Hepatocyte (in vitro differentiated cells): ENCODE results near the gene THAP8.

Source experiments
- CTCF ChIP-seq: fragments of 200-600 bp; sonication (generic); IDR thresholded peaks from 2 replicates; pipeline ENCODE4 v1.5.1; 2016; ENCODE audit warnings: antibody characterized with exemption, mild to moderate bottlenecking; ENCODE audit not compliant: poor library complexity
- EZH2 ChIP-seq: fragments of 200-600 bp; sonication (generic); IDR thresholded peaks from 2 replicates; pipeline ENCODE4 v1.6.1; 2016; ENCODE audit warnings: antibody characterized with exemption, mild to moderate bottlenecking, borderline replicate concordance

GRCh38 chr19:36014012-36014924 is 39.8 kb downstream of the THAP8 start, which contains the start of gene ALKBH6:
- no peak for TF ChIP-seq CTCF
- TF ChIP-seq EZH2: no peak
